ENCODE results near the gene MAD1L1. TPM values are rescaled to one million over a fixed set of nuclear protein-coding genes. Genes with fewer than 3 reads are reported as not detected.

MAD1L1 gene
- total RNA-seq, 1 experiment from 2014 or later, result 38.5 TPM

DNA sequence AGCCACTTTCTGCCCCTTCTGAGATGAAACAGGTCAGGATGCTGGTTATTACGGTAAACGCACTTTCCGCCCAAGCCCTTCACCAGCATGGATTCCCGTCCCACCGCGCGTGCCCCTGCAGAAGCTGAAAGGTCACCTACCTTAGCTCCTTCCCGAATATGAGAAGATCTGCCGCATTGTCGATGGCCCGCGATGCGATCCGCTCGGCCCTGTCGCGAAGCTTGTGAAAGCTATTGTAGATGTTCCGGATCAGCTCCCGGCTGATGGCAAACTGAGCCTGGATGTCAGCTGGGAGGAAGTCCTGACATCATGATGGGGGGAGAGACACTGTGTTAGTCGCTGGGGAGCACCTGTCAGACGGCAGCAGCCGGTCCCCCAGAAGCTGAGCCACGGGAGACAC, 31.4 kb upstream of the MAD1L1 start:
- no TSS peak for BruUV-seq (replicated peaks)
- H3K36me3 ChIP-seq (ENCODE audit: control insufficient read depth in 1 of 2, insufficient read depth in 2 of 2, low read length in 2 of 2), result no peaks in the 10 kb centered on the region; a peak in 1 of 4 replicates

DNA sequence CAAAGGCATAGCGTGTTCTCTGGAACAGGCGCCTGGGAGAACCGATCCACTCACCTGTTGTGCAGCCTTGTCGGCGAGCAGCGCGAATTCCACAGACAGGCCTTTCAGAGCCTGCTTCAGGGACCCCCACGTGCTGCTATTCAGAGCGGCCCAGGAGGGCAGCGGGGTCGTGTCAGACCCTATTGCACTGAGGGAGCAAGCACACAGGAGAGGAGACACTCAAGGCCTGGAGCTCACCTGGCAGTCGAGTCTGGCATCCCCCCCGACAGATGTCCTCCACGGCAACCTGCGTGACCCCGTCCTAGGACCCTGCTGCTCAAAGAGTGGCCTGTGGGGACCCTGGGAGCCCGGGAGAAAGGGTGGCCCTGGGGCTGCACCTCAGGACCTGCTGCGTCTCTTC, 30.4 kb upstream of the MAD1L1 start:
- Histone ChIP-seq H3K9me3 (ENCODE audit: control insufficient read depth in 1 of 2, insufficient read depth in 1 of 2, low read depth in 1 of 2, low read length in 2 of 2) (no peaks in the 10 kb centered on the region), H3K4me3 (replicated peaks in 1 of 2; ENCODE audit: low read depth in 1 of 2, low read length in 2 of 2) (no peak overlapping the region), H4K20me1 (ENCODE audit: insufficient read depth) (no peaks in the 10 kb centered on the region), H3K9ac (ENCODE audit: low read length) (no peak overlapping the region), H3K27me3 (ENCODE audit: insufficient read depth, low read length) (no peaks in the 10 kb centered on the region), H2AFZ (ENCODE audit: low read depth, low read length, poor library complexity, severe bottlenecking) (no peak overlapping the region), H3K27ac (ENCODE audit: low read depth, low read length) (no peak overlapping the region), H3K9me2 (ENCODE audit: insufficient read depth) (no peaks in the 10 kb centered on the region), H3K36me3 (ENCODE audit: control insufficient read depth in 1 of 2, insufficient read depth in 2 of 2, low read length in 2 of 2) (no peaks in the 10 kb centered on the region; a peak in 1 of 4 replicates), H3K4me2 (ENCODE audit: low read length) (no peak overlapping the region), H3K79me2 (ENCODE audit: insufficient read depth, low read length) (no peaks in the 10 kb centered on the region), H3K4me1 (ENCODE audit: control insufficient read depth in 1 of 2, insufficient read depth in 2 of 2, low read length in 2 of 2) (peaks cover 0 to 5% of the 10 kb centered on the region in 2 experiments; a peak in 2 of 4 replicates)
- ChIA-PET POLR2A (no interaction called here), RAD21 (ENCODE audit: low non-redundant PET in 1 of 2, low total read pairs in 2 of 2, uncharacterized antibody in 2 of 2, unreplicated experiment in 2 of 2) (no interaction called here), CTCF (no interaction called here)
- TF ChIP-seq YY1 (IDR thresholded peaks at IDR 0.05; ENCODE audit: extremely low read depth, insufficient replicate concordance, low read depth, low read length), result no peak
- TF ChIP-seq FOSL1 (IDR thresholded peaks at IDR 0.05; ENCODE audit: low read depth), result no peak
- no peak for TF ChIP-seq SIN3A (IDR thresholded peaks at IDR 0.05; ENCODE audit: low read depth)
- no peak for TF ChIP-seq ELF1 (IDR thresholded peaks at IDR 0.05; ENCODE audit: borderline replicate concordance, low read depth)
- no peak for TF ChIP-seq EGR1 (IDR thresholded peaks at IDR 0.05; ENCODE audit: low read depth)
- TF ChIP-seq, protein P1, sequence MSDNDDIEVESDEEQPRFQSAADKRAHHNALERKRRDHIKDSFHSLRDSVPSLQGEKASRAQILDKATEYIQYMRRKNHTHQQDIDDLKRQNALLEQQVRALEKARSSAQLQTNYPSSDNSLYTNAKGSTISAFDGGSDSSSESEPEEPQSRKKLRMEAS (IDR thresholded peaks at IDR 0.05), result no peak
- no peak for TF ChIP-seq RAD21 (IDR thresholded peaks at IDR 0.05; ENCODE audit: low read depth)
- ATAC-seq (no peak), DNase-seq (ENCODE audit: low read depth, low spot score) (no peak)
- intact Hi-C loops (cut with micrococcal nuclease), result no loop called here
- BruUV-seq (replicated peaks), result no TSS peak

More for the DNA sequence above, 31.4 kb upstream of the MAD1L1 start:
- Histone ChIP-seq H3K27me3 (ENCODE audit: insufficient read depth, low read length) (no peaks in the 10 kb centered on the region), H3K9me2 (ENCODE audit: insufficient read depth) (no peaks in the 10 kb centered on the region), H4K20me1 (ENCODE audit: insufficient read depth) (no peaks in the 10 kb centered on the region), H3K9me3 (ENCODE audit: control insufficient read depth in 1 of 2, insufficient read depth in 1 of 2, low read depth in 1 of 2, low read length in 2 of 2) (no peaks in the 10 kb centered on the region), H2AFZ (ENCODE audit: low read depth, low read length, poor library complexity, severe bottlenecking) (no peak overlapping the region), H3K27ac (ENCODE audit: low read depth, low read length) (no peak overlapping the region), H3K4me3 (replicated peaks in 1 of 2; ENCODE audit: low read depth in 1 of 2, low read length in 2 of 2) (no peak overlapping the region), H3K4me2 (ENCODE audit: low read length) (no peak overlapping the region), H3K4me1 (ENCODE audit: control insufficient read depth in 1 of 2, insufficient read depth in 2 of 2, low read length in 2 of 2) (peaks cover 0 to 5% of the 10 kb centered on the region in 2 experiments; a peak in 2 of 4 replicates), H3K9ac (ENCODE audit: low read length) (no peak overlapping the region), H3K79me2 (ENCODE audit: insufficient read depth, low read length) (no peaks in the 10 kb centered on the region)
- ATAC-seq (no peak), DNase-seq (ENCODE audit: low read depth, low spot score) (no peak)
- TF ChIP-seq ZNF274 (IDR thresholded peaks at IDR 0.05; ENCODE audit: low read depth, low read length) (no peak), EZH2 (IDR thresholded peaks at IDR 0.05) (no peak), SRF (IDR thresholded peaks at IDR 0.05; ENCODE audit: low read depth) (no peak), CEBPB (IDR thresholded peaks at IDR 0.05; ENCODE audit: low read depth) (no peak), SIN3A (IDR thresholded peaks at IDR 0.05; ENCODE audit: low read depth) (no peak), FOSL1 (IDR thresholded peaks at IDR 0.05; ENCODE audit: low read depth) (no peak), SP1 (IDR thresholded peaks at IDR 0.05; ENCODE audit: low read depth) (no peak), YY1 (IDR thresholded peaks at IDR 0.05; ENCODE audit: extremely low read depth, insufficient replicate concordance, low read depth, low read length) (no peak), RAD21 (IDR thresholded peaks at IDR 0.05; ENCODE audit: low read depth) (no peak), JUND (IDR thresholded peaks at IDR 0.05) (no peak), ZFX (IDR thresholded peaks at IDR 0.05) (no peak), EZH2phosphoT487 (IDR thresholded peaks at IDR 0.05; ENCODE audit: borderline replicate concordance) (no peak), POLR2AphosphoS5 (IDR thresholded peaks at IDR 0.05; ENCODE audit: low read depth, low read length) (no peak), TCF7L2 (IDR thresholded peaks at IDR 0.05; ENCODE audit: borderline replicate concordance, extremely low read depth, insufficient read depth, insufficient read length) (no peak), CBX3 (IDR thresholded peaks at IDR 0.05; ENCODE audit: low read depth) (no peak)
- TF ChIP-seq, protein P2, sequence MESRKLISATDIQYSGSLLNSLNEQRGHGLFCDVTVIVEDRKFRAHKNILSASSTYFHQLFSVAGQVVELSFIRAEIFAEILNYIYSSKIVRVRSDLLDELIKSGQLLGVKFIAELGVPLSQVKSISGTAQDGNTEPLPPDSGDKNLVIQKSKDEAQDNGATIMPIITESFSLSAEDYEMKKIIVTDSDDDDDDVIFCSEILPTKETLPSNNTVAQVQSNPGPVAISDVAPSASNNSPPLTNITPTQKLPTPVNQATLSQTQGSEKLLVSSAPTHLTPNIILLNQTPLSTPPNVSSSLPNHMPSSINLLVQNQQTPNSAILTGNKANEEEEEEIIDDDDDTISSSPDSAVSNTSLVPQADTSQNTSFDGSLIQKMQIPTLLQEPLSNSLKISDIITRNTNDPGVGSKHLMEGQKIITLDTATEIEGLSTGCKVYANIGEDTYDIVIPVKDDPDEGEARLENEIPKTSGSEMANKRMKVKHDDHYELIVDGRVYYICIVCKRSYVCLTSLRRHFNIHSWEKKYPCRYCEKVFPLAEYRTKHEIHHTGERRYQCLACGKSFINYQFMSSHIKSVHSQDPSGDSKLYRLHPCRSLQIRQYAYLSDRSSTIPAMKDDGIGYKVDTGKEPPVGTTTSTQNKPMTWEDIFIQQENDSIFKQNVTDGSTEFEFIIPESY (IDR thresholded peaks at IDR 0.05; ENCODE audit: extremely low read depth, insufficient replicate concordance, low read length), result no peak
- ChIA-PET CTCF (no interaction called here), POLR2A (no interaction called here), RAD21 (ENCODE audit: low non-redundant PET in 1 of 2, low total read pairs in 2 of 2, uncharacterized antibody in 2 of 2, unreplicated experiment in 2 of 2) (no interaction called here)
- intact Hi-C loops (cut with micrococcal nuclease), result no loop called here
